Gastroesophageal sphincter (tissue), 3 donors: ENCODE data around the gene CAMKMT.

Experiments
- CTCF ChIP-seq, 4 experiments: fragments of 200-600 bp in 2 of 4; fragments of 450-650 bp in 2 of 4; sonication (generic) in 1 of 4; IDR thresholded peaks; one replicate each; pipeline ENCODE4 v1.5.1; 2017 to 2019; ENCODE audit warnings: antibody characterized with exemption in 4 of 4, mild to moderate bottlenecking in 2 of 4, moderate library complexity in 2 of 4
- EP300 ChIP-seq: sonication (generic); formaldehyde crosslinking; IDR thresholded peaks from one replicate; pipeline ENCODE4 v1.6.1; 2017; ENCODE audit warnings: antibody characterized with exemption, mild to moderate bottlenecking
- POLR2AphosphoS5 ChIP-seq: sonication (generic); formaldehyde crosslinking; IDR thresholded peaks from one replicate; pipeline ENCODE4 v1.6.1; 2017; ENCODE audit warnings: antibody characterized with exemption

- TF ChIP-seq POLR2AphosphoS5 (no peak), CTCF (IDR thresholded peaks at IDR 0.05) (no peak), EP300 (no peak)
Measured at GRCh38 chr2:44515416-44515815, 153.7 kb downstream of the CAMKMT start.
